ENCODE results near the gene PLEKHA7.

The PLEKHA7 gene

GRCh38 chr11:16738193-16738946 is 275.8 kb downstream of the PLEKHA7 start, which contains the start of gene C11orf58:
Gene C11orf58, plus strand, starts transcription at chr11:16738647. Its CDS starts 132 bp downstream, at chr11:16738779.
- peak; percentile 95 for DNase-seq (ENCODE audit: low spot score)

GRCh38 chr11:16737818-16738192 is 276.4 kb downstream of the PLEKHA7 start:
- peak; percentile 17 for DNase-seq (ENCODE audit: low spot score)

Data from AG20443 (cell line).